SJSA1 (cell line): Measurements from ENCODE around the gene PROM2. TPM values are rescaled to one million over a fixed set of nuclear protein-coding genes. Genes with fewer than 3 reads are reported as not detected.

ENCODE experiments used
- DNase-seq, 2 experiments: peaks; one replicate each; pipeline ENCODE4 v3.0.0-alpha.2; 2015 to 2020; ENCODE audit warnings: low spot score in 2 of 2, low read depth in 1 of 2
- H3K27ac ChIP-seq: fragments of 250-450 bp; sonication (Bioruptor Pico); 2 replicates; pipeline ENCODE4 v1.5.1; 2020; ENCODE audit warnings: mild to moderate bottlenecking, moderate library complexity
- H3K27me3 ChIP-seq: fragments of 250-450 bp; sonication (Bioruptor Pico); replicated peaks from 2 replicates; pipeline ENCODE4 v1.5.1; 2020; ENCODE audit warnings: mild to moderate bottlenecking, moderate library complexity
- H3K36me3 ChIP-seq: fragments of 250-450 bp; sonication (Bioruptor Pico); 2 replicates; pipeline ENCODE4 v1.5.1; 2020; ENCODE audit warnings: mild to moderate bottlenecking
- H3K4me1 ChIP-seq: fragments of 250-450 bp; sonication (Bioruptor Pico); replicated peaks from 2 replicates; pipeline ENCODE4 v1.6.1; 2021; ENCODE audit warnings: mild to moderate bottlenecking
- H3K4me3 ChIP-seq: fragments of 250-450 bp; sonication (Bioruptor Pico); 2 replicates; pipeline ENCODE4 v1.5.1; 2020; ENCODE audit warnings: mild to moderate bottlenecking
- H3K9me3 ChIP-seq: fragments of 250-450 bp; sonication (Bioruptor Pico); replicated peaks from 2 replicates; pipeline ENCODE4 v1.5.1; 2020; ENCODE audit warnings: mild to moderate bottlenecking
- total RNA-seq: library from RNA; depleted of rRNA; stranded (reverse); fragments of >200 nt; shearing (Covaris generic); gene quantifications from 2 replicates; pipeline ENCODE4 v1.2.3, GENCODE V29; 2014

PROM2 gene
- total RNA-seq, 1 experiment from 2014 or later = 9.2 TPM

DNA sequence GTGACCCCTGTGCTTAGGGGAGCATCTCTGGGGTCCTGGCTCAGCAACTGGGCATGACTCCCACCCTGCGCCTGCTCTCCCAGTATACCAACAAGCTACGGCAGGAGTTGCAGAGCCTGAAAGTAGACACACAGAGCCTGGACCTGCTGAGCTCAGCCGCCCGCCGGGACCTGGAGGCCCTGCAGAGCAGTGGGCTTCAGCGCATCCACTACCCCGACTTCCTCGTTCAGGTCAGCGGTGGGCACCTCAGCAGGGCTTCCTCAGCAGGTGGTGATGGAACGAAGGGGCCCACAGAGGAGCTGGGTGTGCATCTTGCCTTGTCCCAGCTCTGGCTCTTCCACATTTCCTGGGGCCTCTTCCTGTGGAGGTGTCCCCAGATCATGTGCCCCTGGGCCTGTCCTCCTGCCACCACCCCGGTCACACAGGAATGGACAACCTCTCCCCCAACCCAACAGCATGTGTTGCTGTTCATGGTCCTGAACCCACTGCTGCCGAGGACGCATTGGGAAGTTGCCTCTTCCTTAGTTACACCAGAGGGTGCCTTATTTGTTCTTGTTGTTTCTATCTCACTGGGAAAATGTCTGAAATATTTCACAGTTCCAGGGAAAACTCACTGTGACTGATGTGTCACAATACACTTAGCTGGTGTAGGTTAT, 10.8 kb downstream of the PROM2 start:
- H3K4me3 ChIP-seq = no peak overlapping the region
- no peak overlapping the region for H3K27ac ChIP-seq
- H3K36me3 ChIP-seq = no peaks in the 10 kb centered on the region
- DNase-seq = no peak
- no peaks in the 10 kb centered on the region for H3K9me3 ChIP-seq
- H3K27me3 ChIP-seq = no peaks in the 10 kb centered on the region
- no peaks in the 10 kb centered on the region for H3K4me1 ChIP-seq

DNA sequence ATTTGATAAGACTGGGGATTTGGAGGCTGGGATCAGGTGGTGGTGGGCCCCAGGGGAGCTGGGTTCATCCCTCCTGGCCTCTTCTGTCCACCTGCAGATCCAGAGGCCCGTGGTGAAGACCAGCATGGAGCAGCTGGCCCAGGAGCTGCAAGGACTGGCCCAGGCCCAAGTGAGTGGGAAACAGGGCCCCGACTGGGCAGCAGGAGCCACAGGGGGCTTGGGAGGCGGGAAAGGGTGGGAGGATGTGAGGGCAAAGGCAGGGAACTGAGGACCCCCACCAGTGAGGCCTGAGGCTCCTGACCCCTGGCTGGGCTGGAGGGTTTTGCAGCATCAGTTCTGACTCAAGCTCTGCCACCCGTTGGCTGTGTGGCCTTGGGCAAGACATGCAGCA, 11.3 kb downstream of the PROM2 start:
- no peaks in the 10 kb centered on the region for H3K9me3 ChIP-seq
- no peak overlapping the region for H3K27ac ChIP-seq
- H3K27me3 ChIP-seq = no peaks in the 10 kb centered on the region
- no peak overlapping the region for H3K4me3 ChIP-seq
- H3K36me3 ChIP-seq = no peaks in the 10 kb centered on the region
- DNase-seq = no peak
- H3K4me1 ChIP-seq = no peaks in the 10 kb centered on the region

DNA sequence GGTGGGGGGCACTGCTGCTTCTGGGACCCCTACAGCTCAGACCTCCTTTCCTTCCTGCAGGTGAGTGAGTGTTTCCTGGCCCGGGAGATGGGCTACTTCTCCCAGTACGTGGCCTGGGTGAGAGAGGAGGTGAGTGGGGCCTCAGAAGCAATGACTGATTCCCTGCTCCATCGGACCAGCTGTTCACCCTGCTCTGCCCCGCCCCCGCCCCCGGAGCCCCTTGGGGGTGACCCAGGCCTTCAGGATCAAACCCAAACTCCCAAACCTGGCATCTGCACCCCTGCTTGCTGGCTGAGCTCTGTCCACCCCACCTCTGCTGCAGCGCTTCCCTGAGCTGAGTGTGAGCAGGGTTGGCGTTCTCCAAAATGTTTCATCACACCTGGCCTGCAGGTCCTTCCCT, 13.1 kb downstream of the PROM2 start:
- Histone ChIP-seq H3K4me3 (no peak overlapping the region), H3K36me3 (no peaks in the 10 kb centered on the region), H3K4me1 (no peaks in the 10 kb centered on the region), H3K27ac (no peak overlapping the region), H3K27me3 (no peaks in the 10 kb centered on the region), H3K9me3 (no peaks in the 10 kb centered on the region)
- DNase-seq = no peak

DNA sequence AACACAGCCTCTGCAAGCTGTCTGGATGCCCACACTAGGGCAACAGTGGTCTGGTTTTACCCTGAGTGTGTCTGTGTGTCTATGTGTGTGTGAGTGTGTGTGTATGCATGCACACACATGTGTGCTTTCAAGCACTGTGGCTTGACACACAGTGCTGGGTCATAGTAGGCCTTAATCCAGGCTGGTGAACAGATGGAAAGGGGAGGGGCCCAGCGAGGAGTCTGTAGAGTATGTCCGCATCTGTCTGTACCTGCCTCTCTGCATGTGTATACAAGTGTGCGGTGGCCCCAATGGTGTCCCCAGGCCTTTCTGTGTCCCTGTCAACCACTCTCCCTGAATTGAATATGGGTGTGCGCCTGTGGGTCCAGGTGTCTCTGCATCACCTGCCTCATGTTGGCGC, 13.6 kb downstream of the PROM2 start:
- no peak overlapping the region for H3K27ac ChIP-seq
- no peaks in the 10 kb centered on the region for H3K36me3 ChIP-seq
- DNase-seq = no peak
- no peak overlapping the region for H3K4me3 ChIP-seq
- H3K9me3 ChIP-seq = no peaks in the 10 kb centered on the region
- H3K27me3 ChIP-seq = no peaks in the 10 kb centered on the region
- H3K4me1 ChIP-seq = no peaks in the 10 kb centered on the region

DNA sequence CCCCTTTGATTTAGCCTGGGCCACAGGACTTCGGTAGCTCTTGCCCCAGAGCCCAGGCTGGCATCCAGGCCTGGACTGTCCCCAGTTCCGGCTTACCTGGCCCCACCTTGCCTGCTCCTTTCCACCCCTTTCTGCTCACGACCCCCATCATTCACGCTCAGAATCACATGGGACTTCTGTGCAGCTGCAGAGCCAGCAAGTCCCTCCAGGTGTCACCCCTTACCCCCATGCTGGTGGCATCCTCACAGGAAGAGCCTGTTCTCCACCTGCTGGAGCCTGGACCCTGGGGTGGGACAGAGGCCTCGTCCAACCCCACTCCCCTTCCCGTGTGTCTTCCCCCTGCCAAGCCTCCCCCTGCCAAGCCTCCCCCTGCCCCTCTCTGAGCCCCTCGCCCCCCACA, 15.0 kb downstream of the PROM2 start:
- Histone ChIP-seq H3K4me3 (no peak overlapping the region), H3K27ac (no peak overlapping the region), H3K4me1 (no peaks in the 10 kb centered on the region), H3K27me3 (no peaks in the 10 kb centered on the region), H3K9me3 (no peaks in the 10 kb centered on the region), H3K36me3 (no peaks in the 10 kb centered on the region)
- DNase-seq = no peak

DNA sequence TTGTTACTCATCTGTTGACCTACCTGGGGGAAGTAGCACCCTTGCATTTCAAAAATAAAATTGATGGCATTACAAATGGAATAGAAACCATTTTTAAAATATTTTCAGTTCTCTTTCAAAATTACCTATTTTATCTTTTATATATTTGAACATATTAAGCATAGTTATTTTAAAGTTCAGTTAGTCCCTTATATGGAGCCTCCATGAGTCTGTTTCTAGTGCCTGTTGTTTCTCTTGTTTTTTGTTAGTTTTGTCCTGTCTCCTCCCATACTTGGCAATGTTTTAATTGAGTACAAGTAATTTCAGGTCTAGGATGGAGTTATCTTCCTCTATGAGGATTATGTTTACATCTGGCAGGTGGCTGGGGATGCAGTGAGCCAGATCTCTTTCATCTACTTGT, 17.0 kb downstream of the PROM2 start:
- no peak overlapping the region for H3K27ac ChIP-seq
- no peaks in the 10 kb centered on the region for H3K36me3 ChIP-seq
- DNase-seq = no peak

DNA sequence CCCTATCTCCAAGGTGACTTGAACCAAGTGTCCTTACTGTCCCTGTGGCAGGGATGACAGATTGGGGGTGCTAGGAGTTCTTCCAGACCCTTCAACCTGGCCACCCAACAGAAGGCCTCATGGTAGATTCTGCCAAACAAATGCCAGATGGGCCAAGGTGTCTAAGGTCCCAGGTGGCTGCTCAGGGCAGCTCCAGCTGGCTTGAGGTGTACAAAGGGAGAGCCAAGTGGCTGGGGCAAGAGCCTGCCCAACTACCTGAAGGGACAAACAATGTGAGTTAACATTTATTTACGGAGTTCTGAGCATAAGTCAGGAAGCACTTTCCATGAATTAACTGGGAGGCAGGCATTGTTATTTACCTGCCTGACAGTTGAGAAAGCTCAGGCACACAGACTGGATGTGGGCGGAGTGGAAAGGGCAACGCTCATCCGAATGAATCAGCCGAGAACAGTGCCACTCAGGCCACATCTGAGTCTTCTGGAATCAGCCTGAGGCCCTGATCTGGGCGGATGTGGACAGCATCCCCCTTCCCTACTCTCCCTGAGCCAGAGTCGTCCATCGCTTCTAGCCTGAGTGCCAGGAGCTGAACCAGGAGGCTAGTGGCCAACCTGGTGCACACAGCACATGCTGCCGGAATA, 18.5 kb downstream of the PROM2 start:
- no peaks in the 10 kb centered on the region for H3K27me3 ChIP-seq
- H3K36me3 ChIP-seq = no peaks in the 10 kb centered on the region
- DNase-seq = no peak
- H3K4me1 ChIP-seq = no peaks in the 10 kb centered on the region
- no peak overlapping the region for H3K4me3 ChIP-seq
- no peak overlapping the region for H3K27ac ChIP-seq
- no peaks in the 10 kb centered on the region for H3K9me3 ChIP-seq

More for the DNA sequence above, 17.0 kb downstream of the PROM2 start:
- Histone ChIP-seq H3K4me3 (no peak overlapping the region), H3K4me1 (no peaks in the 10 kb centered on the region), H3K9me3 (no peaks in the 10 kb centered on the region), H3K27me3 (no peaks in the 10 kb centered on the region)

DNA sequence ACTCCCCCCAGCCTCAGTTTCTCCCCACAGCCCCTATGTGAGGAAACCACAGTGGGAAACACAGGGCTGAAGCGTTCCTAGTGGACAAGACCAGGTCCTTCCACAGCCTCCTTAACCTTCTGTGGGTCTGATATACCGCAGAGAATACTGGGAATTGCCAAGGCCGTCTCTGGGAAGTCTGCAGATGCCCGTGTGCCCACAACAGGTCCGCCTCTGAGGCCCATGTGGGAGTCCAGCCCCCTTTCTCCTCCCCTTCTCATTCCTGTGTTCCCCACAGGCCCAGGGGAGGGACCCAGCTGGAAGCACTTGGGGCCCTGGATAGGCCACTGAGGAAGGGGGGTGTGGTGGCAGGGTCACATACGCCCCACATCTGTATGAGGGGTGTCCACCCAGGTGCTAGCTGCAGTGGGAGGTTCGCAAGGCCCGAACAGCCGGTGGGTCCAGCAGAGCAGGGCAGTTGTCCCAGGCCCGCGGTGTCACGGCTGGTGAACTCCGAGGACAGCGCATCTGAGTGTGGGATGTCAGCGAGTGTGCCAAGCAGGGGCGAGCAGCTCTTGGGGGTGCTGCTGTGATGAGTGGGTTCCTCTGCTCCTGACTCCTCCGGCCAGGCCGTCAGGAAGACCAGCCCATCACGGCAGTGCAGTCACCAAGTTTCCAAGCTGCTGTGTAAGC, 20.5 kb downstream of the PROM2 start:
- Histone ChIP-seq H3K4me3 (no peak overlapping the region), H3K36me3 (no peaks in the 10 kb centered on the region), H3K27me3 (no peaks in the 10 kb centered on the region), H3K9me3 (no peaks in the 10 kb centered on the region), H3K4me1 (no peaks in the 10 kb centered on the region), H3K27ac (no peak overlapping the region)
- DNase-seq = no peak

DNA sequence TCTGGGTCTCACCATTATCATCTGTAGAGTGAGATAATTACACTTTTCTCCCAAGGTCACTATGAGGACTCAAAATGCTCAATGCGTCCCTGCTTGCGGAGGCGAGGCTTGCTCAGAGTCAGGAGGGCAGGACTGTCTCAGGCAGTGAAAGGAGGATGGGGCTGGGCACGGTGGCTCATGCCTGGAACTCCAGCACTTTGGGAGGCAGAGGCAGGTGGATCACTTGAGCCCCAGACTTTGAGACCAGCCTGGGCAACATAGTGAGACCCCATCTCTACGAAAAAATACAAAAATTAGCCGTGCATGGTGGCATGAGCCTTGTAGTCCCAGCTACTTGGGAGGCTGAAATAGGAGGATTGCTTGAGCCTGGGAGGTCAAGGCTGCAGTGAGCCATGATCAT, 21.1 kb downstream of the PROM2 start:
- Histone ChIP-seq H3K27me3 (no peaks in the 10 kb centered on the region), H3K36me3 (no peaks in the 10 kb centered on the region), H3K4me3 (no peak overlapping the region), H3K27ac (no peak overlapping the region), H3K4me1 (no peaks in the 10 kb centered on the region), H3K9me3 (no peaks in the 10 kb centered on the region)
- no peak for DNase-seq

DNA sequence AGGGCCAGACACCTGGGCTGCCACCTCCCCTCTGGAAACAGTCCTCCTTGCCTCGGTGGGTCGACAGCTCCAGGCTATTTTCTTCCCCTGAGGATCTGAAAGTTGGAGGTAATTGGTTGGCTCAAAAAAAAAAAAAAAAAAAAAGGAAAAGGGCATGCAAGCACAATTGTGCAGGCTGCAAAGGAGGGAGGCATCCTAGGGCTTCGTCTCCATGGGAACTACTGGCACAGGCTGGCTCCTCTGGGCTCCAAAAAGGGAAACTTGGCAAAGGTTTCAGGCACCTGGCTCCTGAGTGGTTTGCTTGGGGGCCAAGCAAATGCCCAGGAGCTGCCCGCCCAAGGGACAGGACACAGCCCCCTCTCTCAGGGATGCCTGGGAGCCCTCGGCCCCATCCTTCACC, 21.8 kb downstream of the PROM2 start:
- Histone ChIP-seq H3K36me3 (no peaks in the 10 kb centered on the region), H3K4me1 (no peaks in the 10 kb centered on the region), H3K9me3 (no peaks in the 10 kb centered on the region), H3K27ac (no peak overlapping the region), H3K4me3 (no peak overlapping the region), H3K27me3 (no peaks in the 10 kb centered on the region)
- DNase-seq = no peak

DNA sequence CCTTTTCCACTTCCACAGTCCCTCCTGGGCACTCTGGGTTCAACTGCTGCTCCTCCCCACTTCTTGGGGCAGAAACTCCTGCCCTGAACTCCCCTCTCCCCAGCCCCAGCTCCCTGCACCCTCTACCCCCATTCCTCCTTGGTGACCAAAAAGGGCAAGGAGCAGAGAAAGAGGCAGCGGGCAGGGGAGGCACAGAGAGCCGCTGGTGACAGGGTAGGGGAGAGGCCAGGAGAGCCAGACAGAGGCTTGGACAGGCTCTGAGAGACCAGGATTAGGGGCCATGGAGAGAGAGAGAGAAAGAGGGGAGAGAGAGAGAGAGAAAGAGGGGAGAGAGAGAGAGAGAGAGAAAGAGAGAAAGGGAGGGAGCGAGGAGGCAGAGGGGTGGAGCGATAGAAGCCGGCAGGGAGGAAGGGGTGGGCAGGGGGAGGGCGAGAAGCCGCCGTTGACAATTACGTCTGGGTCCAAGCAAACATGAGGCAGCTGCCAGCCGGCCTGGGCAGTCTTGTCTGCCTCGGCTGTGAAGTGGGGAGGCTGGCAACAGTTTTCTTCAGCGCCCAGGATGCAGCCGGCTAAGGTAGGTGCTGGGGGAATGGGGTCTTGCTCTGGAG, 22.7 kb downstream of the PROM2 start, which contains the start of gene KCNIP3:
Gene KCNIP3 (plus strand): TSS at position 468 of the 608 bp plus-strand sequence. CDS start 92 bp downstream, at position 560.
- H3K36me3 ChIP-seq = no peaks in the 10 kb centered on the region
- no peaks in the 10 kb centered on the region for H3K9me3 ChIP-seq
- no peaks in the 10 kb centered on the region for H3K27me3 ChIP-seq
- H3K4me3 ChIP-seq = no peak within 1 kb of the TSS
- no peaks in the 10 kb centered on the region for H3K4me1 ChIP-seq
- no peak within 1 kb of the TSS for H3K27ac ChIP-seq
- no peak for DNase-seq

DNA sequence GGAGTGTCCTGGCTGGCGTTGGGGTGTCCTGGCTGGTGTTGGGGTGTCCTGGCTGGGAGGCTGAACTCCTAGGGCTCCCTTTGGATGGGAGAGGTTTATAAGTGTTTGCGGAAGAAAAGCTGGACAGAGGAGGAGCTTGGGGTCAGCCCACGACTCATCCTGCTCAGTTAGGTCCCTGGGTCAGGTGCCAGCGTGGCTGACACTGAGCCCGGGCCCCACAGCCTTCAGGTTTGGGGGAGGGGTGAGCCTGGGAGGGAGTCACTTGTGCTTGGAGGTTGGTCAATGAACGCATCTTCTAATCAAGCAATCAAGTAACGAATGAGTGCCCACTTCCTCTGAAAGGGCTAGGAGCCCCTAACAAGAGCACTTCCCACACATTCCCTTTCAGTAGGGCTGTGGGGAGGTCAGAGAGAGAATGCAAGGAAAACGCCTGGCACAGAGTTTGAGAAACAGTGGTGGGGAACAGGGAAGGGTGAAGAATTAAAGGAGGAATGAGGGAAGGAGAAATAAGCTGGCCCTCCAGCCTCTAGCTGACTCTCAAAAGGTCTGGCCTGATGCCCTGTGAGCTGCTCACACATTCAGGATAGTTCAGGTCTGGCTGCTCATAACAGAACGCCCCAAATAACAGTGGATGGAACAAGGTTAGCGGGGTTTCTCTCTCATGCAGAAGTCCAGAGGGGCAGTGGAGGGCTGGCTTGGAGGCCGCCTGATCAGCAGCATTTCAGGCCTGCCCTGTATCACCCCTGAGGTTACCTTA, 23.6 kb downstream of the PROM2 start:
- DNase-seq = no peak
- no peak overlapping the region for H3K27ac ChIP-seq

DNA sequence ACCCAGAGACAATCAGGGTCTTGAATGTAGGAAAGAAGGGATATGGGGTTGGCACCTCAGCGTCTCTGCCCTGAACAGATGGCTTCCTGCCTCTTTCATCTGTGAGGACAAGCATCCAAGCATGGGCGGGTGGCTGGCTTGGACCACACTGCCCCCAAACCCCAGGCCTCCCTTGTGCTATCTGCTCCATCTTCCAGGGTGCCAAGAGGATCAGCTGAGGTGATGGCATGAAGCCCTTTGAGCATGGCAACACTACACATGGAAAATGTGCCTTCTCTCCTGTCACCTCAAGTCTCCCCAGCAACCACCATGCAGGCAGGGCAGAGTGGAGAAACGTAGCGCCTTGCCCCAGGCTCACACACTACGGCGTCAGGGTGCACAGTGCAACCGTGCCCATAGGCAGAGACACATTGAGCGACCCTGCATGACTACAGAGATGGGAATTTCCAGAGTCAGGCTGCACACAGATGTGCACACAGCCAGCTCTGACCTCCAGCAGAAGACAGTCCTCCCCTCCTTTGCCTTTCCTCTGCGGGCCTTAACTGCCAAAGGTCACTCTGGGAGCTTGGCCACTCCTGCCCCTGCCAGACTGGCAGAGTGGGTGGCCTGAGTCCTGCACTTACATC, 24.4 kb downstream of the PROM2 start:
- H3K27me3 ChIP-seq = no peaks in the 10 kb centered on the region
- no peak overlapping the region for H3K4me3 ChIP-seq
- no peak for DNase-seq
- H3K9me3 ChIP-seq = no peaks in the 10 kb centered on the region
- no peaks in the 10 kb centered on the region for H3K4me1 ChIP-seq
- no peaks in the 10 kb centered on the region for H3K36me3 ChIP-seq
- no peak overlapping the region for H3K27ac ChIP-seq

More for the DNA sequence above, 23.6 kb downstream of the PROM2 start:
- Histone ChIP-seq H3K4me3 (no peak overlapping the region), H3K36me3 (no peaks in the 10 kb centered on the region), H3K9me3 (no peaks in the 10 kb centered on the region), H3K4me1 (no peaks in the 10 kb centered on the region), H3K27me3 (no peaks in the 10 kb centered on the region)
